ENCODE data around the gene TRIM39. TPM values are rescaled to one million over a fixed set of nuclear protein-coding genes. Genes with fewer than 3 reads are reported as not detected.

The TRIM39 gene
- total RNA-seq, 2 experiments from 2014 or later, result 38.2 to 38.3 TPM

DNA sequence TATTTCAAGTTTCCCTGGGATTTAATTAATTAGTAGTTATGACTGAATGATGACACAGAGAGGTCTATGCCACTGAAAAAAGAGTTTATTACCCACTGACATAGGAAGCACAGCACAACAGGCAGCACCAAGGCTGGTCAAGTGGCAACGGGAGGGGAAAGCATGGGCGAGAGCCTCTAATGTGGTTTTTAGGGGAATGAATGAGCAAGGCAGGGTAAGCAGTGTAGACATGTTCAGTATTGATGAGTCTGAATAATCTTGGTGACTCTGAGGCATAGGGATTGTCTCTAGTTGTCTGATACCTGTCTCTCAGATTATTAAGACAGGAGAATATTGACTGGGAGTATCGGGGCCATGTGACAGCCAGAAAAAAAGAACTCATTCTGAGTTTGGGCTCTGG lies 64.5 kb downstream of the TRIM39 start:
- no peak overlapping the region for H3K27ac ChIP-seq (ENCODE audit: low read depth in 1 of 2, low read length in 2 of 2)
- Mint-ChIP-seq H3K27me3 (peaks cover 85% of the 10 kb centered on the region), H3K9me3 (no peaks in the 10 kb centered on the region), H3K27ac (no peak overlapping the region), H3K4me1 (ENCODE audit: low read depth) (no peaks in the 10 kb centered on the region), H3K4me3 (no peak overlapping the region), H3K36me3 (ENCODE audit: low read depth) (no peaks in the 10 kb centered on the region)
- ATAC-seq (ENCODE audit: poor library complexity) (no peak), DNase-seq (no peak)
- no peaks in the 10 kb centered on the region for H3K36me3 ChIP-seq (ENCODE audit: insufficient read depth, low read length)
- peaks cover 18 to 46% of the 10 kb centered on the region in 2 experiments for H3K27me3 ChIP-seq (ENCODE audit: control insufficient read depth in 1 of 2, insufficient read depth in 2 of 2, low read length in 2 of 2)
- TF ChIP-seq, protein P1, sequence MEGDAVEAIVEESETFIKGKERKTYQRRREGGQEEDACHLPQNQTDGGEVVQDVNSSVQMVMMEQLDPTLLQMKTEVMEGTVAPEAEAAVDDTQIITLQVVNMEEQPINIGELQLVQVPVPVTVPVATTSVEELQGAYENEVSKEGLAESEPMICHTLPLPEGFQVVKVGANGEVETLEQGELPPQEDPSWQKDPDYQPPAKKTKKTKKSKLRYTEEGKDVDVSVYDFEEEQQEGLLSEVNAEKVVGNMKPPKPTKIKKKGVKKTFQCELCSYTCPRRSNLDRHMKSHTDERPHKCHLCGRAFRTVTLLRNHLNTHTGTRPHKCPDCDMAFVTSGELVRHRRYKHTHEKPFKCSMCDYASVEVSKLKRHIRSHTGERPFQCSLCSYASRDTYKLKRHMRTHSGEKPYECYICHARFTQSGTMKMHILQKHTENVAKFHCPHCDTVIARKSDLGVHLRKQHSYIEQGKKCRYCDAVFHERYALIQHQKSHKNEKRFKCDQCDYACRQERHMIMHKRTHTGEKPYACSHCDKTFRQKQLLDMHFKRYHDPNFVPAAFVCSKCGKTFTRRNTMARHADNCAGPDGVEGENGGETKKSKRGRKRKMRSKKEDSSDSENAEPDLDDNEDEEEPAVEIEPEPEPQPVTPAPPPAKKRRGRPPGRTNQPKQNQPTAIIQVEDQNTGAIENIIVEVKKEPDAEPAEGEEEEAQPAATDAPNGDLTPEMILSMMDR (IDR thresholded peaks at IDR 0.05), result no peak
- CTCF ChIA-PET, result no interaction called here
- intact Hi-C loops (cut with DNase I, micrococcal nuclease), result no loop called here
- POLR2A ChIA-PET, result no interaction called here
- H3K9me3 ChIP-seq (ENCODE audit: control insufficient read depth in 1 of 2, insufficient read depth in 1 of 2, low read length in 2 of 2), result no peaks in the 10 kb centered on the region
- H3K4me1 ChIP-seq (ENCODE audit: insufficient read depth, low read length), result no peaks in the 10 kb centered on the region
- H3K4me3 ChIP-seq (ENCODE audit: low read length), result no peak overlapping the region

Other genes starting within 250 kb of the TRIM39 start
- gene TRIM31, start 213.8 kb upstream of the TRIM39 start, total RNA-seq, result not detected
- not detected for gene TRIM40, start 190.8 kb upstream of the TRIM39 start, total RNA-seq
- not detected for gene TRIM10, start 165.7 kb upstream of the TRIM39 start, total RNA-seq
- not detected for gene TRIM15, start 163.4 kb upstream of the TRIM39 start, total RNA-seq
- gene TRIM26, start 113.5 kb upstream of the TRIM39 start, total RNA-seq, result 10 to 100 TPM; 42.1 to 44.1 TPM
- gene RPP21, start 18.2 kb downstream of the TRIM39 start, total RNA-seq, result 10 to 100 TPM; 42.8 to 51.9 TPM
- gene HLA-E, start 162.6 kb downstream of the TRIM39 start, total RNA-seq, result 1,000 to 10,000 TPM; 1,136 to 1,173 TPM
- gene GNL1, start 229.6 kb downstream of the TRIM39 start, total RNA-seq, result 100 to 1,000 TPM; 145 to 151 TPM
- 10 to 100 TPM; 10.3 to 13.2 TPM for gene PRR3, start 230.4 kb downstream of the TRIM39 start, total RNA-seq
- gene ABCF1, start 244.5 kb downstream of the TRIM39 start, total RNA-seq, result 10 to 100 TPM; 86.1 to 88.0 TPM

Data from CD4-positive, alpha-beta T cell (primary cell).